Ramos (cell line): ENCODE results near the gene FHL2.

ENCODE experiments used
- in situ Hi-C: fragments of 300-500 bp; cut with MboI; formaldehyde crosslinking; loops from one replicate; pipeline ENCODE4 v1.14.3; 2022; ENCODE audit warnings: low sequenced_read_pairs; ENCODE audit not compliant: unreplicated experiment

Gene FHL2

DNA sequence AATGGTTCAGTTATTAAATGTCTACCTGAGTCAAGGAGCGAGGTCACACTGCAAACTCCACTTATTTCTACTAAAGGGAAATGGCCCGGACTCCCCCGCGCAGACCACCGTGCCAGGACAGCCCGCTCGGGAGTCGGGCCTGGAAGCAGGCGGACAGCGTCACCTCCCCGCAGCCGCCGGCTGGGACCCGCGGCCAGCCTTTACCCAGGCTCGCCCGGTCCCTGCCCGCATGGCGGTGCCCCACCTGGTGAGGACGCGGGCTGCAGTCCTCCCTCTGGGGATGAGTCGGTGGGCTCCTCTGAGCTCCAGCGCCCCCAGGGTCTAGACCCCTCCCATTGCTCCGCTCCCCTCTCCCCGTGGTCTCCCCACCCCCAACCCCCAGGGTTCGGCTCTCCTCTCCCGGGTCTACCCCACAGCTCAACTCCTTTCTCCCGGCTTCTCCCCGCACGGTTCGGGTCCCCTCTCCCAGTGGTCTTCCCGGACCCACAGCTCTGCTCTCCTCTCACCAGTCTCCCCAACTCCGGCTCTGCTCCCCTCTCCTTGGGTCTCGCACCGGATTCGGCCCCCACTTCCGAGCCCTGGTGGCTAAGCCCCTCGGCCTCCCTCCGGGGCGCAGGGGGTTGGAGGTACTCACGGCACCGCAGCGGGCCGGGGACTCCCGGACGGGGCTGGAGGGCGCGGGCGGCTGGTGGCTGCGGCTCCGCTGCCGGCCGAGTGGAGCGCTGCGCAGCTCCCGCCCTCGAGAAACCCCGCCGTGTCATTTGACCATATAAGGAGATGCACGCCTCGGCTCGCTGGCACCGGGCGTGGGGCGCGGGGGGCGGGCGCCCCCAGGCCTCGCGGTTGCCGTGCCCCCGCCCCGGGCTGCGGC is at the start of gene FHL2:
Gene FHL2 (minus strand): TSS at position 716 of the 871 bp plus-strand sequence. CDS start 12,535 bp downstream, outside the sequence.
- in situ Hi-C loops: no loop called here

DNA sequence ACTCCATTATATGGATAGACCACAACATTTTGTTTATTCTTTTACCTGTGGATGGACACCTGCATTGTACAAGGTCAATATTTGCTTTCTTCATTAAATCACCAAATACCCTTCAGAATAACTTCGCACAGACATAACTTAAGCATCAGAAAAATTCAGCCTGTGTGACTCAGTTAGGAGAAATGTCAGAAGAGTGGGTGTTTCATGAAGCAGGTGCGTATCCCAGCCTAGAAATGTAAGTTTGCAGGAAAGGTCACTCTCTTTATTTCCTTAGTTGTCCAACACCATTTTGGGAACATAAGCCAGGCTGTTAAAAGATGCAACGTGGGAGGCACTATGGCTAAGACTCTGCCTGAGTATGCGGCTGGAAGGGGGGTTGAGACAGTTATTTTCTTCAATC is 48.6 kb upstream of the FHL2 start:
- in situ Hi-C loops: no loop called here

GRCh38 chr2:105446501-105446900 is 47.6 kb upstream of the FHL2 start:
- in situ Hi-C loops: no loop called here

GRCh38 chr2:105445976-105446375 is 47.1 kb upstream of the FHL2 start:
- in situ Hi-C loops: no loop called here

DNA sequence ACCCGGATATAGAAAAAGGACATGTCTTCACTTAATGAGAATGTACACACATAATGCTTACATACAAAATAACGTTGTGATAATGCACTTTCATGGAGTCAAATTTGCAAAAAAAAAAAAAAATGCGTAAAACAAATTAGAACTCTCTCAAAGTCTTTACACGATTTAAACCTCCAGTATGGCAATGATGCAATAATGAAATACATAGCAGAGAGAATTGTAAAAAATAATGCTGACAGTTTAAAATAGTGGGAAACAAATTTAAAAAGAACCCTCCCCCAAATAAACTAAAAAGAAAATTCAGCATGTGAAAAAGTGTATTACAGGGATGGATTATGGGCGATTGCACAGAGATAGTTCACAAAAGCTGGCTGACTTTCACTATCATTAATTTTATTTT is 46.6 kb upstream of the FHL2 start:
- in situ Hi-C loops: no loop called here

DNA sequence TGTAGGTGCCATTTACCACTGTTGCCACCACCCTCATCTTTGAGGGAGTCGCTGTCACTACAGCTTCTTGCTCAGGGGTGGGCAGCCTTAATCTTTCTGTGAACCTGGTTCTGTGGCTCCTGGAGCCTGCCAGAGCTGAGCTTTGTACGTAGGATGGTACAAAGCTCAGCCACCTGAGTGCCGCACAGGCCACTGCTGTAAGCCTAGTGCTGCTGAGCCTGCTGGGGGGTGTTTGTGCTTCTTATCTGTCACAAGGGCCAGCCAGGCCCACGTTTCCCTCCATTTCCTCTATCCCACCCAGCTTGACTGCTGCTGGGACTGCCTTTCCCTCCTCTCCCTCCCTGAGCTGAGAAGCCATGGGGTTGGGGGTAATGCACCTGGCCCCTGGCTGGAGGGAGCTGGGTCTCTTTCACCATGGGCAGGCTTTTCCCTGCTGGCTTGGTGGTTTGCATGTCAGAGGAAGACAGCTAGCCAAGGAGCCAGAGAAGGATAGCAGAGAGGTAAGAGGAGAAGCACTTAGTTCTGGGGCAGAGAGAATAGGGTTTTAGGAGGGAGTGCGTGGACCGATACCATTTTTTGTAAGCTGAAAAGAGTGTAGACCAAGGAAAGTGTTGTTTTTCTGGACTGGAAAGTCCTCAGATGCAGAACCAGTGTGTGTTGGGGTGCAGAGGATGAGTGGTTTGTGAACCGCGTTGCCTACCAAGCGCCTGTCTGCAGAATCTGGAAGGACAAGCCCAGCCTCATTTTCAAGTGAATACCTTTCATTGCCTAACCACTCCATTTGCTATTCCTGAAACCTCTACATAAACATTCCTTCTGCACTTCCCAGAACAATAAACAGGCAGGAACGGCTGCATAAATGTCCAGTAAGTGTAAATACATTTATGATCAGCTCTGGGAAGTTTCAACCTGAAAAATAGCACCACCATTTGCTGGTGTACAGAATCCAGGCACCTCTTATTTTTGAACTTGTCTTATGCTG is 45.1 kb upstream of the FHL2 start:
- in situ Hi-C loops: no loop called here

DNA sequence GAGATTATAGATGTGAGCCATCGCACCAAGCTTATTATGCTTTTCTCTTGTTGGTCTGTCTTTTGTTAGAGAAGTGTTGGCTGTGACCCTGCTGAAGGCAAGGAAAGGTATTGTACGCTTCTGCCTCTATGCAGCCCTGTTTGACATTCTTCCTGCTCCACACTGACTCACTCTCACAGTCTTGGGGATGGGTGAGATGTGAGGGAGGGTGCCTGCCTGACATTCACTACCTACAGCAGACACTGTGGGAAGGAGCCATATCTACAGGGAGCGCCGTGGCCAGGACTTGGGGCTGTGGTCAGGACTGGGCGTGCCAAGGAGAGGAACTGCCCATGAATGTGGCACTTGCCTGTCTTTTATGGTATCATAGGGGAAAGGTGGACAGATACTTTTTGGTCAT is 43.9 kb upstream of the FHL2 start:
- in situ Hi-C loops: no loop called here

DNA sequence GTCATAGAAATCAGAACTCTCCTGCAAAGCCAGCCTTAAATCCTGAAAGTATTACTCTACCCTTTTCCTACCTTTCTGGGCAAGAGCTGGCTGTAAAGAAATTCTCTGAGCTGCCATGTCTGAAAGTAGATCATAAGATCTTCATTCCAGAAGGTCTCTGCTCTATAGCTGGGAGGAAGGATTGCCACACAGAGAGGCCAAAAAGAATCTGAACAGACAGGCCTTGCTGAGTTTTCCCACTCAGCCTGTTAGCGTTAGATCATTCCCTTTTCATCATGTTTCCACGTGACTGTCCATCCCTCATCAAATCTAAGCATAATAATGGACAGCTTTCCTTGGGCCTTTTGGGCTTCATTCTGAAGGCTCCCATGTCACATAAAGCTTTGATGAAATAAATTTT is 43.2 kb upstream of the FHL2 start:
- in situ Hi-C loops: no loop called here

- in situ Hi-C loops: no loop called here
These were observed 40.3 kb upstream of the FHL2 start for GRCh38 chr2:105439141-105439540.

- in situ Hi-C loops: no loop called here
These were observed 39.5 kb upstream of the FHL2 start for GRCh38 chr2:105438104-105438929.

GRCh38 chr2:105437708-105438103 is 38.9 kb upstream of the FHL2 start:
- in situ Hi-C loops: no loop called here

GRCh38 chr2:105432749-105433148 is 33.9 kb upstream of the FHL2 start:
- in situ Hi-C loops: no loop called here

GRCh38 chr2:105432044-105432399 is 33.2 kb upstream of the FHL2 start:
- in situ Hi-C loops: no loop called here

DNA sequence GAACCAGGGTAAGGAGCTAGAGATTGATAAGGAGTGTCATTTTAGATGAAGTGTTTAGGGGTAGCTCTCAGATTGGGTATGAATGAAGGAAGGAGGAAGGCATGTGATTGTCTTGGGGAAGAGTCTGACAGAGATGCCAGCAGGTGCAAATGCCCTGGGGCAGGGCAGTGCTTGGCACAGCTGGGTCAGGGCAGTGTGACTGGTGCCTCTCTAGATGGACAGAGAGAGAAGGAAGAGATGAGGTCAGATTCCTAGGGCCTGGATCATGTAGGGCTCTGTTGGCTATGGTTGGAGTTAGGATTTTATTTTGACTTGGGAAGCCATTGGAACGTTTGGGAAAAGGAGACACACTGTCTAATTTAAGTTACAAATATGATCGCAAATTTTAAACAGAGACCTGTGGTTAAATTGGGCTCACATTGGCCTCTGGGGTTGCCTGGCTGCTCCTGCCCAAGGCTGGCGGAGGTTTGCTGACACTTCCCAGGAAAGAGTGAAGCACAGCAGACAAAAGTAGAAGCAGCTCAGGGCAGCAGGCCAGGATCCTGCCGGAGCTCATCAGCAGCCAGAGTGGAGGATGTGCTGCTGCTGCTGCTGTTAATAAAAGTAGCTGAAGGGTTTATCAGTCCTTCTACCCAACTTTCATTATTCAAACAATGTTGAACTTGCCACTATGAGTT is 32.7 kb upstream of the FHL2 start:
- in situ Hi-C loops: no loop called here

DNA sequence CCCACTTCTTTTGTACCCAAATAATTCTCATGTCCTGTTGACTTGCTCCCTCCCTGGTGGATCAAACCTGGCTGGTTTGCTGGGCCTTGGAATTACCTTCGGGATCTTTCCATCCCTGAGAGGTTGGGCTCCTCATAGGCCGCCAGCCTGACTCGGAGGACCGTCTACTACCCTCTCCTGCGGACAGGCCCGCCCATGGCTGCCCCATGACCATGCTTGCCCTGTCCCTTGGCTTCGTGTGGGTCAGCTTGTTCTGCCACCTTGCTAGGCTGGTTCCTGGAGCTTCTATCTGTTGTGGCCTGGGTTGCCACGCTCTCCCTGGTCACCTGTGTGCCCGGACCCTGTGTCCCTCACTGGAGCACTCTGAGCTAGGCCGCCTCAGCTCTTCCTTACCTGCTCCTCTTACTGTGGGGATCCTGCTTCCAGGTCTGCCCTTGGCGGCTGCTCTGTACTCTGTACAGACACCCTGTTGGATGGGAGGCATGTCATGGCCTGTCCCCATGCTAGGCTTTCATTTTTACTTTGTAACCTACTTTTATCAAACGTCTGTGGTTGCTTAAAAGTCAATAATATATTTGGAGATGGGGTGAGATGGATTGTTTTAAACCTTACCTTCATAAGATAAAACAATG is 29.7 kb upstream of the FHL2 start:
- in situ Hi-C loops: no loop called here

DNA sequence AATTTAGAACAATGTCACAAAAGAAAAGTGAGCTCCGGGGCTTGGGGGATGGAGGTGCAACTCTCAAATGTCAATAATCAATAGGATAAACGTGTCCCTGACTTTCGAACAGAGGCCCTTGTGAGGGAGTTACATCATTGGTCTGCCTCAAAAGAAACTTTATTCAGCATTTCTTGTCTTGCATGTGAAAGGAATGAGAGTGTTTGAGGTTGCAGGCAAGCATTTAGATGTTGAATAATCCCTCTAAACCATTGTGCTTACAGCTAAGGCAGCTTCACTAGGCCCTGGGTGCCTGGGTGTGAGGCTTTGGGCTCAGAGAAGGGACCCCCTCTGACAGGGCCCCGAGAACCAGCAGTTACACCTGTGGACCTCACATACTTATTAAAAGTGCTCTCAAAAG is 28.6 kb upstream of the FHL2 start:
- in situ Hi-C loops: no loop called here

DNA sequence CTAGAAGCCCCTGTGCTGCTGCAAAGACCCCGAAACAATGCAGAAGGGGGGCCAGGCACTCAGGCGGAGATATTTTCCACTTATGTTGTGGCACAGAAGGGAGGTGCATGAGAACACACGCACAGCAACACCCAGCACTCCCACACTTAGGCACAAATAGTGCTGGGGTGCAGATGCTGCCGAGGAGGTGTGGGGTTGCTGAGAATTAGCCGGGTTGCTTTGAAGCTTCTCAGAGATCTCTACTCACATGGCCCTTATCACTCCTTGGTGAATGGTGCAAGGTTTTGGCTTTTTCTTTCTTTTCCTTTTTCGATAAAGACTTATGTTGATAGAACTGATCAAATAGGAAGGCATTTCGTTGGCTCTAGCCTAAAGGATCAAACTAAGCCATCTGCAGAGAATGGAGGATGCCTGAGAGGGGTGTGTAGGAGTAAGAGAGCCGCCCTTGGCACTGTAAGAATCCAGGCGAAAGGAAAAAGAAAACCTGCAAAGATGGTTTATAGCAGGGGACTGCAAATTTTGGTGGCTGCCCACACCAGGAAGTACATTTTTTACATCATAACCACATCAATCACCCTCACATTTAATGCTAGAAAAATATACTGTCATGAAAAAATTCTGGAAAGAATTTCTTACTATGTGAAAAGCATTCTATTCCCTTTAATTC is 27.9 kb upstream of the FHL2 start:
- in situ Hi-C loops: no loop called here

GRCh38 chr2:105425936-105426625 is 27.2 kb upstream of the FHL2 start:
- in situ Hi-C loops: no loop called here
